GM23338 (cell line): Measurements from ENCODE around the gene CANT1.

Experiments
- CTCF ChIP-seq, 2 experiments: fragments of 200-600 bp in 1 of 2; sonication (generic) in 1 of 2; conservative IDR thresholded peaks; 2 replicates each; pipeline versions ENCODE4 v1.5.1 to v1.6.1; 2016 to 2017; ENCODE audit warnings: antibody characterized with exemption in 2 of 2, low read depth in 2 of 2, mild to moderate bottlenecking in 2 of 2, moderate library complexity in 1 of 2
- EZH2 ChIP-seq: fragments of 200-600 bp; sonication (generic); IDR thresholded peaks from one replicate; pipeline ENCODE4 v1.8.0; 2017; ENCODE audit warnings: antibody characterized with exemption, mild to moderate bottlenecking, low read depth; ENCODE audit not compliant: unreplicated experiment

GRCh38 chr17:78950870-78951269, 58.7 kb downstream of the CANT1 start:
- TF ChIP-seq EZH2 (no peak), CTCF (conservative IDR thresholded peaks at IDR 0.05; ENCODE audit: low read depth in 2 of 2) (no peak)
